Measurements from ENCODE around the gene PCNX2.

Gene PCNX2

DNA sequence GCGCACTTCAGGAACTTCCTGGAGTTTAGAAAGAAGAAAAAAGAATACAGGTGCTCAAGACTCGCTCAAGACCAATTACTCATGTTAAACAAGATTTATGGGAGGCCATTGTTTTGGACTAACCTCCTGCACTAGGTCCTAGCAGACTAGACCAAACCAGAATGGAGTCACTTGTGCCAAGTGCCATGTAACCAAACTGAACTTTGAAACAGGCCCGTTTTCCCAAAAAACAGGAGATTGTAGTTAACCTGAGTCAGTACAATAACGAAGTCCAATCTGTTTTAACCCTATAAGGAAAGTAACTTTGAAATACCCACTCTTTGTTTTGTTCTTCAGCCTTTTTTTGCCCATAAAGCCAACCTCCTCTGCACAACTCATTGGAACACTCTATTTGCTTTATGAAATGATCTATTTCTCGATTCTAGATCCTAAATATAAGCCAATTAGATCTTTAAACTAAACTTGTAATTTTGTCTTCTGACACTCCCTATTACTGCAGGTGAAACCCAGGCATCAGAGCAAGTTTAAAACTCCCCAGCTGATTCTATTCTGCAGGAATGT, 345.8 kb downstream of the PCNX2 start:
- H3K27ac ChIP-seq (ENCODE audit: poor library complexity, severe bottlenecking) = peak overlapping the region; percentile 45
- H3K4me3 ChIP-seq (ENCODE audit: severe bottlenecking) = peak overlapping the region; percentile 60
- TF ChIP-seq, protein P1, sequence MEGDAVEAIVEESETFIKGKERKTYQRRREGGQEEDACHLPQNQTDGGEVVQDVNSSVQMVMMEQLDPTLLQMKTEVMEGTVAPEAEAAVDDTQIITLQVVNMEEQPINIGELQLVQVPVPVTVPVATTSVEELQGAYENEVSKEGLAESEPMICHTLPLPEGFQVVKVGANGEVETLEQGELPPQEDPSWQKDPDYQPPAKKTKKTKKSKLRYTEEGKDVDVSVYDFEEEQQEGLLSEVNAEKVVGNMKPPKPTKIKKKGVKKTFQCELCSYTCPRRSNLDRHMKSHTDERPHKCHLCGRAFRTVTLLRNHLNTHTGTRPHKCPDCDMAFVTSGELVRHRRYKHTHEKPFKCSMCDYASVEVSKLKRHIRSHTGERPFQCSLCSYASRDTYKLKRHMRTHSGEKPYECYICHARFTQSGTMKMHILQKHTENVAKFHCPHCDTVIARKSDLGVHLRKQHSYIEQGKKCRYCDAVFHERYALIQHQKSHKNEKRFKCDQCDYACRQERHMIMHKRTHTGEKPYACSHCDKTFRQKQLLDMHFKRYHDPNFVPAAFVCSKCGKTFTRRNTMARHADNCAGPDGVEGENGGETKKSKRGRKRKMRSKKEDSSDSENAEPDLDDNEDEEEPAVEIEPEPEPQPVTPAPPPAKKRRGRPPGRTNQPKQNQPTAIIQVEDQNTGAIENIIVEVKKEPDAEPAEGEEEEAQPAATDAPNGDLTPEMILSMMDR (IDR thresholded peaks at IDR 0.05; ENCODE audit: poor library complexity, severe bottlenecking) = no peak
- no peaks in the 10 kb centered on the region for H3K9me3 ChIP-seq (ENCODE audit: severe bottlenecking)
- no peaks in the 10 kb centered on the region for H3K36me3 ChIP-seq (ENCODE audit: low read depth)
- ATAC-seq (ENCODE audit: low read depth) (no peak), DNase-seq (ENCODE audit: low spot score) (no peak)
- H3K27me3 ChIP-seq (ENCODE audit: insufficient read depth, poor library complexity, severe bottlenecking) = no peaks in the 10 kb centered on the region
- H3K4me1 ChIP-seq (ENCODE audit: insufficient read depth, poor library complexity, severe bottlenecking) = peaks cover 12% of the 10 kb centered on the region

DNA sequence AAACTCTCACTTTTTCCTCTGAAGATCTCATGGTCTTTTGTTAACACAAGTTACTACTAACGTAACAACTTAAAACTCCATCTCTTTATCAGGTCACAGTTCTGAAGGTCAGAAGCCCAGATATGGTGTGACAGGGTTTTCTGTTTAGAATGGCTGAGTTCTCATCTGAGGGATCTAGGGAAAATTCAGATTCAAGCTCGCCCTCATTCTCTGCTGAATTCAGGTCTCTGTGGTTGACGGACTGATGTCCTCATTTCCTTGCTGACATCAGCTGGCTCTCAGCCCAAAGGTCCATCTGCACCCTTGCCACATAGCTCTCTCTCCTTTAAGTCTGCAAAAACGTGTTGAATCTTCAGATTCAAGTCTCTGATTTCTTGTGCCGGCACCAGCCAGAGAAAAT, 351.2 kb downstream of the PCNX2 start:
- TF ChIP-seq, protein P1 (IDR thresholded peaks at IDR 0.05; ENCODE audit: poor library complexity, severe bottlenecking) = no peak
- no peaks in the 10 kb centered on the region for H3K9me3 ChIP-seq (ENCODE audit: severe bottlenecking)
- no peaks in the 10 kb centered on the region for H3K27me3 ChIP-seq (ENCODE audit: insufficient read depth, poor library complexity, severe bottlenecking)
- no peak for ATAC-seq (ENCODE audit: low read depth)
- H3K36me3 ChIP-seq (ENCODE audit: low read depth) = no peaks in the 10 kb centered on the region
- no peak overlapping the region for H3K27ac ChIP-seq (ENCODE audit: poor library complexity, severe bottlenecking)
- H3K4me3 ChIP-seq (ENCODE audit: severe bottlenecking) = no peak overlapping the region
- H3K4me1 ChIP-seq (ENCODE audit: insufficient read depth, poor library complexity, severe bottlenecking) = no peaks in the 10 kb centered on the region
- no peak for DNase-seq (ENCODE audit: low spot score)

DNA sequence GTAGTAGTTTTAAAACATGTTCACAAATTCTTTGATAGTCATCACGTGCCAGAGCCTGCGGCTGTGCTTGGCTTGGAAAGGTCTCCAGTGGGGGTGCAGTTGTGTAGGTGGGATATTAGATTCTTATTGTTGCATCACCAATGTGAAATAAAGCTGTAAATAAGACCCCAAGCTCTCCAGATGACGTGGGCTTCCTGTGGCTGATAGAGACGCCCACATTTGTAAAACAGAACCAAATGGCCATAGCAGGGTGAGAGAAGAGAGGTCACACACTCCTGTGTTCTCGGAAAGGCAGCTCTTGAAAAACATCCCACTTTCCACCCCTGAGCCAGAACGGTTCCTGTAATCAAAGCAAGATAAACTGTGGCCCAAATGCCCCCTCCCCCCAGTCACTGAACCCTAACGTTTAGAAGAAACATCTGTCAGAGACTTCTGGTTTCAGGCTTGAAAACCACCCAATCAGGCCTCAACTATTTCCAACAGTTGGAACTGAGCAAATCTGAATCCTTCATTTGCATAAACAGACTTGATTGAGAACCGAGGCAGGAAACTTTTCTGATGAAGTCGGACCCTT, 351.8 kb downstream of the PCNX2 start:
- H3K4me3 ChIP-seq (ENCODE audit: severe bottlenecking) = no peak overlapping the region
- ATAC-seq (ENCODE audit: low read depth) (no peak), DNase-seq (ENCODE audit: low spot score) (no peak)
- TF ChIP-seq, protein P1 (IDR thresholded peaks at IDR 0.05; ENCODE audit: poor library complexity, severe bottlenecking) = no peak
- H3K27me3 ChIP-seq (ENCODE audit: insufficient read depth, poor library complexity, severe bottlenecking) = no peaks in the 10 kb centered on the region
- no peaks in the 10 kb centered on the region for H3K4me1 ChIP-seq (ENCODE audit: insufficient read depth, poor library complexity, severe bottlenecking)
- H3K36me3 ChIP-seq (ENCODE audit: low read depth) = no peaks in the 10 kb centered on the region
- no peak overlapping the region for H3K27ac ChIP-seq (ENCODE audit: poor library complexity, severe bottlenecking)
- no peaks in the 10 kb centered on the region for H3K9me3 ChIP-seq (ENCODE audit: severe bottlenecking)

DNA sequence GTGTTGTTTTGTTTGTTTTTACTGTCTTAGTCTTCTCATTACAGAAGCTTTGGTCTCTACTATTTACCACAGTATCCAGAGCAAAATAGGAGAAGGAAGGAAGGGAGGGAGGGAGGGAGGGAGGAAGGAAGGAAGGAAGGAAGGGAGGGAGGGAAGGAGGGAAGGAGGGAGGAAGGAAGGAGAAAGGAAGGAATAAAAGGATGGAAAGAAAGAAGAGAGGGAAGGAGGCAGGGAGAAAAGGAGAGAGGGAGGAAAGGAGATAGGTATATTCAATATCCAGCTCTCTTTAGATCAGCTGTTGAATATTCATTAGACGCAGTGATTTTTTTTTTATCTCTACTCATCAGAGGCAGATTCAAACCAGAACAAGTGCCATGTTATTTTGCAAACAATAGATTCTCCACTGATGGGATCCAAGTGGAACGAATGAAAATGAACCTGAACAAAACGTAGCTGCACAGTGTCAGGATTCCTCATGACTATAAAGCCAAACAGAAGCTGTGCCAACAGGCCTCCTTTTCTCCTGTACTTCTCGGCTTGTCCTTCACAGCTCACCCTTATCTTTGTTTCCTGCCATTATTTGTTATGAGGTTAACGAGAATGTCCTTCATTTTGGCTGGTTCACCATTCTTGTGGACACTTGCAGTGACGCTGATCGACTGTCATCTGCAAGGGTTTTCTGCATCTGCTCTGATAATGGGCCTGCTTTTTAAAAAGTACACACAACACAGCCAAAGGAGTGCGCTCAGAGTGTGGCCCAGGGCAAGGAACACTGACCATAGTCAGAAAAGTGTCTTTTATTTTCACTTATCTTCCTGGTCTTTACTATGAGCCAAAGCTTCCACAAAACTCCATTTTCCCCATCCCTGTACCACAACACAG, 352.9 kb downstream of the PCNX2 start:
- Histone ChIP-seq H3K4me3 (ENCODE audit: severe bottlenecking) (no peak overlapping the region), H3K36me3 (ENCODE audit: low read depth) (no peaks in the 10 kb centered on the region), H3K27me3 (ENCODE audit: insufficient read depth, poor library complexity, severe bottlenecking) (no peaks in the 10 kb centered on the region), H3K4me1 (ENCODE audit: insufficient read depth, poor library complexity, severe bottlenecking) (no peaks in the 10 kb centered on the region), H3K9me3 (ENCODE audit: severe bottlenecking) (no peaks in the 10 kb centered on the region), H3K27ac (ENCODE audit: poor library complexity, severe bottlenecking) (no peak overlapping the region)
- TF ChIP-seq, protein P1 (IDR thresholded peaks at IDR 0.05; ENCODE audit: poor library complexity, severe bottlenecking) = no peak
- DNase-seq (ENCODE audit: low spot score) = no peak
- ATAC-seq (ENCODE audit: low read depth) = no peak

Data from RWPE2 (cell line).